Hepatocyte (in vitro differentiated cells): ENCODE measurements around the gene ZMYM1.

Source experiments
- CTCF ChIP-seq: fragments of 200-600 bp; sonication (generic); IDR thresholded peaks from 2 replicates; pipeline ENCODE4 v1.5.1; 2016; ENCODE audit warnings: antibody characterized with exemption, mild to moderate bottlenecking; ENCODE audit not compliant: poor library complexity
- EZH2 ChIP-seq: fragments of 200-600 bp; sonication (generic); IDR thresholded peaks from 2 replicates; pipeline ENCODE4 v1.6.1; 2016; ENCODE audit warnings: antibody characterized with exemption, mild to moderate bottlenecking, borderline replicate concordance

- no peak for TF ChIP-seq CTCF
- no peak for TF ChIP-seq EZH2
Measured at GRCh38 chr1:35037206-35037605, 42.0 kb upstream of the ZMYM1 start.
